SK-N-SH (cell line): ENCODE results near the gene MBNL2. TPM values are rescaled to one million over a fixed set of nuclear protein-coding genes. Genes with fewer than 3 reads are reported as not detected.
A peak's percentile ranks its signal among the peaks of the same experiment; 100 is the strongest.

Source experiments
- CTCF ChIA-PET: fragments of 300-600, 350-600 bp; formaldehyde crosslinking; extraction: SDS; loops from one replicate; lab custom pipeline; 2021; lab: Yijun Ruan, JAX
- POLR2A ChIA-PET: fragments of 350-600 bp; sonication (Branson Sonifier 250); formaldehyde crosslinking; extraction: SDS; loops from one replicate; lab custom pipeline; 2020; ENCODE audit warnings: antibody characterized with exemption, inconsistent platforms; lab: Yijun Ruan, JAX
- DNase-seq: peaks from one replicate; pipeline ENCODE4 v3.0.0; 2012
- H2AFZ ChIP-seq: fragments of 200-600 bp; sonication (generic); 2 replicates; pipeline ENCODE4 v1.8.1; 2016; ENCODE audit warnings: antibody characterized with exemption, mild to moderate bottlenecking, low read depth
- H3F3A ChIP-seq: fragments of 200-600 bp; sonication (generic); replicated peaks from 2 replicates; pipeline ENCODE3; 2016; ENCODE audit warnings: antibody characterized with exemption, mild to moderate bottlenecking; ENCODE audit not compliant: insufficient read depth
- H3K27ac ChIP-seq, 2 experiments: fragments of 200-500 bp in 1 of 2; fragments of 200-600 bp in 1 of 2; sonication (Bioruptor generic) in 1 of 2; sonication (generic), shearing (Covaris generic) in 1 of 2; 2 replicates each; pipeline versions ENCODE4 v1.5.1 to v1.6.1; 2014 to 2016; ENCODE audit warnings: low read depth in 2 of 2, inconsistent platforms in 1 of 2, low read length in 1 of 2, mild to moderate bottlenecking in 1 of 2, mixed read lengths in 1 of 2
- H3K27me3 ChIP-seq: fragments of 200-600 bp; sonication (generic), shearing (Covaris generic); 2 replicates; pipeline ENCODE4 v1.6.1; 2016; ENCODE audit warnings: mixed run types; ENCODE audit not compliant: insufficient read depth
- H3K36me3 ChIP-seq, 2 experiments: fragments of 200-500 bp in 1 of 2; fragments of 200-600 bp in 1 of 2; sonication (Bioruptor generic) in 1 of 2; sonication (generic) in 1 of 2; replicated peaks in 1 of 2; 2 replicates each; pipeline versions ENCODE3 to v1.5.1; 2014 to 2016; ENCODE audit warnings: low read length in 1 of 2, mild to moderate bottlenecking in 1 of 2; ENCODE audit not compliant: insufficient read depth in 2 of 2, control insufficient read depth in 1 of 2
- H3K4me1 ChIP-seq, 2 experiments: fragments of 200-500 bp in 1 of 2; fragments of 200-600 bp in 1 of 2; sonication (Bioruptor generic) in 1 of 2; sonication (generic), shearing (Covaris generic) in 1 of 2; 2 replicates each; pipeline versions ENCODE4 v1.5.1 to v1.6.1; 2014 to 2016; ENCODE audit warnings: low read depth in 1 of 2, low read length in 1 of 2, mixed run types in 1 of 2; ENCODE audit not compliant: insufficient read depth in 2 of 2, control insufficient read depth in 1 of 2
- H3K4me2 ChIP-seq: fragments of 200-600 bp; sonication (generic), shearing (Covaris generic); 2 replicates; pipeline ENCODE4 v1.6.1; 2017; ENCODE audit warnings: mixed run types
- H3K4me3 ChIP-seq, 2 experiments: fragments of 200-500 bp in 1 of 2; fragments of 200-600 bp in 1 of 2; sonication (Bioruptor generic) in 1 of 2; sonication (generic), shearing (Covaris generic) in 1 of 2; 2 replicates each; pipeline versions ENCODE4 v1.5.1 to v1.8.1; 2014 to 2016; ENCODE audit warnings: low read depth in 2 of 2, inconsistent platforms in 1 of 2, low read length in 1 of 2, mild to moderate bottlenecking in 1 of 2, mixed read lengths in 1 of 2, moderate library complexity in 1 of 2
- H3K79me2 ChIP-seq: fragments of 200-600 bp; sonication (generic); 2 replicates; pipeline ENCODE4 v1.8.1; 2017; ENCODE audit warnings: mild to moderate bottlenecking; ENCODE audit not compliant: insufficient read depth
- H3K9ac ChIP-seq: fragments of 200-600 bp; sonication (generic); 2 replicates; pipeline ENCODE4 v1.6.1; 2017; ENCODE audit warnings: mixed run types
- H3K9me2 ChIP-seq: fragments of 200-600 bp; sonication (generic); 2 replicates; pipeline ENCODE4 v1.6.1; 2017; ENCODE audit warnings: mixed run types
- H3K9me3 ChIP-seq: fragments of 200-600 bp; sonication (generic); 2 replicates; pipeline ENCODE4 v1.6.1; 2017; ENCODE audit warnings: mixed run types, mild to moderate bottlenecking, moderate library complexity
- H4K20me1 ChIP-seq: fragments of 200-600 bp; sonication (generic); 2 replicates; pipeline ENCODE4 v1.6.1; 2017; ENCODE audit warnings: mild to moderate bottlenecking, mixed run types; ENCODE audit not compliant: insufficient read depth
- CHD2 ChIP-seq: fragments of 150-350 bp; IDR thresholded peaks from 2 replicates; pipeline ENCODE4 v1.6.1; 2018; ENCODE audit warnings: low read length; ENCODE audit not compliant: partially characterized antibody
- ELF1 ChIP-seq: IDR thresholded peaks from 2 replicates; pipeline ENCODE4 v1.4.0; 2012
- EZH2phosphoT487 ChIP-seq: fragments of 200-600 bp; sonication (generic); IDR thresholded peaks from 2 replicates; pipeline ENCODE4 v1.6.1; 2017; ENCODE audit warnings: low read depth, mixed run types, mild to moderate bottlenecking, antibody characterized with exemption, moderate library complexity, borderline replicate concordance
- GATA2 ChIP-seq: sonication (generic); formaldehyde crosslinking; IDR thresholded peaks from 2 replicates; pipeline ENCODE4 v1.5.0; 2020; ENCODE audit warnings: mild to moderate bottlenecking, missing genetic modification reagents
- MAX ChIP-seq: IDR thresholded peaks from 2 replicates; pipeline ENCODE4 v1.4.0; 2012; ENCODE audit warnings: low read depth
- MXI1 ChIP-seq: IDR thresholded peaks from 2 replicates; pipeline ENCODE4 v1.6.1; 2012; ENCODE audit warnings: mild to moderate bottlenecking, low read depth, low read length, improper control_type of control experiment
- NFIC ChIP-seq: IDR thresholded peaks from 2 replicates; pipeline ENCODE4 v1.4.0; 2012; ENCODE audit warnings: borderline replicate concordance
- PBX3 ChIP-seq: IDR thresholded peaks from 2 replicates; pipeline ENCODE4; 2012
- RAD21 ChIP-seq: IDR thresholded peaks from 2 replicates; pipeline ENCODE4 v1.6.1; 2012; ENCODE audit warnings: mild to moderate bottlenecking, low read length
- USF1 ChIP-seq: IDR thresholded peaks from 2 replicates; pipeline ENCODE4 v1.4.0; 2012; ENCODE audit warnings: low read depth, borderline replicate concordance
- ZBTB33 ChIP-seq: IDR thresholded peaks from 2 replicates; pipeline ENCODE4 v1.4.0; 2012; ENCODE audit warnings: low read depth, borderline replicate concordance
- WGBS: methylation state at CpG from one replicate; pipeline ENCODE4 v1.1.6; 2017; ENCODE audit warnings: low lambda C conversion rate; 5-methylcytosine and 5-hydroxymethylcytosine counted together
- polyA plus RNA-seq, 3 experiments: library from polyadenylated mRNA; depleted of rRNA; stranded (reverse); fragments of >200 nt; gene quantifications; 2 replicates each; pipeline ENCODE4 v1.2.3, GENCODE V29; 2012

The MBNL2 gene
- polyA plus RNA-seq, 1 of the 3 experiments (the other 2 are of a cell fraction): 24.5 TPM

- peaks cover 7 to 70% of the 10 kb centered on the region in 2 experiments for H3K4me1 ChIP-seq
- DNase-seq: no peak
- TF ChIP-seq ELF1: no peak
- no peak for TF ChIP-seq USF1
- no peak for TF ChIP-seq CHD2
- TF ChIP-seq EZH2phosphoT487: no peak
- no peak for TF ChIP-seq NFIC
- no peaks in the 10 kb centered on the region for H4K20me1 ChIP-seq
- POLR2A ChIA-PET: no interaction called here
- peaks cover 88% of the 10 kb centered on the region for H3K79me2 ChIP-seq
- no peak overlapping the region for H3K4me3 ChIP-seq
- H3K4me2 ChIP-seq: peak overlapping the region; percentile 49
- H3K9ac ChIP-seq: peak overlapping the region; percentile 16; the same call in 1 of the 2 replicates
- H3K27me3 ChIP-seq: no peaks in the 10 kb centered on the region
- peaks cover 24 to 53% of the 10 kb centered on the region in 2 experiments for H3K36me3 ChIP-seq
- H3F3A ChIP-seq: peaks cover 81% of the 10 kb centered on the region
- no peaks in the 10 kb centered on the region for H3K9me3 ChIP-seq
- H3K27ac ChIP-seq: peak overlapping the region; percentile 34 to 98; a peak in 3 of 4 replicates
- WGBS: 71% methylated on average over 9 of the region's 9 CpGs
- no peaks in the 10 kb centered on the region for H3K9me2 ChIP-seq
- CTCF ChIA-PET: no interaction called here
- no peak overlapping the region for H2AFZ ChIP-seq
Measured at GRCh38 chr13:97278435-97279411, 56.6 kb downstream of the MBNL2 start.

- peaks cover 94% of the 10 kb centered on the region for H3K79me2 ChIP-seq
- H3K4me3 ChIP-seq: no peak overlapping the region
- H3K9me3 ChIP-seq: no peaks in the 10 kb centered on the region
- H3K27ac ChIP-seq: peak overlapping the region; percentile 34 to 98; a peak in 3 of 4 replicates
- H3K4me2 ChIP-seq: peak overlapping the region; percentile 18; the same call in 1 of the 2 replicates
- ChIA-PET POLR2A (no interaction called here), CTCF (no interaction called here)
- no peaks in the 10 kb centered on the region for H3K27me3 ChIP-seq
- TF ChIP-seq NFIC (no peak), MAX (peak; percentile 20; the same call in 1 of the 2 replicates)
- peaks cover 69% of the 10 kb centered on the region for H3F3A ChIP-seq
- H3K4me1 ChIP-seq: peaks cover 7 to 62% of the 10 kb centered on the region in 2 experiments
- H3K9ac ChIP-seq: no peak overlapping the region
- no peaks in the 10 kb centered on the region for H4K20me1 ChIP-seq
- no peak overlapping the region for H2AFZ ChIP-seq
- WGBS: 65% methylated on average over 5 of the region's 5 CpGs
- DNase-seq: no peak
- H3K9me2 ChIP-seq: no peaks in the 10 kb centered on the region
- peaks cover 24 to 61% of the 10 kb centered on the region in 2 experiments for H3K36me3 ChIP-seq
Measured at GRCh38 chr13:97279913-97280312, 57.8 kb downstream of the MBNL2 start.

- TF ChIP-seq MXI1: no peak
- TF ChIP-seq NFIC: no peak
- no peak for TF ChIP-seq RAD21
- TF ChIP-seq ZBTB33: no peak
- TF ChIP-seq GATA2 (CRISPR knock-in tag): no peak
- no peak for TF ChIP-seq EZH2phosphoT487
- TF ChIP-seq PBX3: no peak
- H3K9me3 ChIP-seq: no peaks in the 10 kb centered on the region
- peaks cover 70% of the 10 kb centered on the region for H3F3A ChIP-seq
- ChIA-PET CTCF (interaction anchor here (1.0 to 1.2 kb wide), 2 partner anchors 17 to 64 kb away, joined by 3 read pairs; no protein-coding TSS in a partner anchor), POLR2A (interaction anchor here (0.8 kb wide), 1 partner anchor 29 kb away, joined by 3 read pairs; no protein-coding TSS in a partner anchor)
- WGBS: 87% methylated on average over 4 of the region's 4 CpGs
- H3K79me2 ChIP-seq: peaks cover 100% of the 10 kb centered on the region
- H3K4me3 ChIP-seq: no peak overlapping the region
- no peak overlapping the region for H2AFZ ChIP-seq
- H3K4me1 ChIP-seq: peaks cover 7 to 67% of the 10 kb centered on the region in 2 experiments
- H3K9me2 ChIP-seq: no peaks in the 10 kb centered on the region
- H3K27ac ChIP-seq: peak overlapping the region; percentile 43 to 98
- H3K4me2 ChIP-seq: peak overlapping the region; percentile 18; the same call in 1 of the 2 replicates
- peak; percentile 33 for DNase-seq
- H4K20me1 ChIP-seq: 0 out of 2 replicates have a peak, but pooled peaks cover 5% of the 10 kb centered on the region
- H3K9ac ChIP-seq: no peak overlapping the region
- no peaks in the 10 kb centered on the region for H3K27me3 ChIP-seq
- peaks cover 26 to 61% of the 10 kb centered on the region in 2 experiments for H3K36me3 ChIP-seq
Measured at GRCh38 chr13:97280478-97280877, 58.3 kb downstream of the MBNL2 start.
